Stomach (tissue), 4 donors: ENCODE measurements around the gene PON1.

Source experiments
- POLR2A ChIP-seq, 4 donors: fragments of 450-650 bp; IDR thresholded peaks; one replicate each; pipeline ENCODE4 v1.6.1; 2016; ENCODE audit warnings: antibody characterized with exemption in 4 of 4, control low read depth in 2 of 4, mild to moderate bottlenecking in 1 of 4, moderate library complexity in 1 of 4
- POLR2AphosphoS5 ChIP-seq, 3 donors: sonication (generic); formaldehyde crosslinking; IDR thresholded peaks; one replicate each; pipeline ENCODE4 v1.6.1; 2016; ENCODE audit warnings: antibody characterized with exemption in 3 of 3
- TF ChIP-seq, protein P1 (sequence below), 7 experiments: fragments of 450-650 bp in 4 of 7; fragments of 200-600 bp in 3 of 7; sonication (generic) in 3 of 7; IDR thresholded peaks; one replicate each; pipeline ENCODE4 v1.5.1; 2016 to 2019; ENCODE audit warnings: antibody characterized with exemption in 7 of 7, control low read depth in 2 of 7, mild to moderate bottlenecking in 1 of 7

DNA sequence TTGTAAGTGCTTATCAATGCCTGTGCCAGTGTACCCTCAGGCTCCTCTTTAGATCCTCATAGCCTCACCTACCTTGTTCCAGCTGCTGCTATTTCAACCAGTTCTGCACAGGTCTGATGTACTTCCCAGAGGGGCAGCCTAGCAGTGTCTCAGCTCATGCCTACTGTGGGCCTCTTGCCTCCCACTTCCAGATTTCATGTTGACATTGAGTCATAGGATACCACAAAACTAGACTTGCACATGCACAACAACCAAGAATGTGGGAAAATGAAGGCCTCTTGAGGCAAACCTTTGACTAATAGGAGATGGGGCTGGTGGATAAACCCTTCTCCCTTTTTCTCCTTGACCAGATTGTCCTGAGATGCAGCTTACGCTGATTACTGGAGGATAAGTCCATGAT is 40.8 kb upstream of the PON1 start:
- TF ChIP-seq, protein P1, sequence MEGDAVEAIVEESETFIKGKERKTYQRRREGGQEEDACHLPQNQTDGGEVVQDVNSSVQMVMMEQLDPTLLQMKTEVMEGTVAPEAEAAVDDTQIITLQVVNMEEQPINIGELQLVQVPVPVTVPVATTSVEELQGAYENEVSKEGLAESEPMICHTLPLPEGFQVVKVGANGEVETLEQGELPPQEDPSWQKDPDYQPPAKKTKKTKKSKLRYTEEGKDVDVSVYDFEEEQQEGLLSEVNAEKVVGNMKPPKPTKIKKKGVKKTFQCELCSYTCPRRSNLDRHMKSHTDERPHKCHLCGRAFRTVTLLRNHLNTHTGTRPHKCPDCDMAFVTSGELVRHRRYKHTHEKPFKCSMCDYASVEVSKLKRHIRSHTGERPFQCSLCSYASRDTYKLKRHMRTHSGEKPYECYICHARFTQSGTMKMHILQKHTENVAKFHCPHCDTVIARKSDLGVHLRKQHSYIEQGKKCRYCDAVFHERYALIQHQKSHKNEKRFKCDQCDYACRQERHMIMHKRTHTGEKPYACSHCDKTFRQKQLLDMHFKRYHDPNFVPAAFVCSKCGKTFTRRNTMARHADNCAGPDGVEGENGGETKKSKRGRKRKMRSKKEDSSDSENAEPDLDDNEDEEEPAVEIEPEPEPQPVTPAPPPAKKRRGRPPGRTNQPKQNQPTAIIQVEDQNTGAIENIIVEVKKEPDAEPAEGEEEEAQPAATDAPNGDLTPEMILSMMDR (IDR thresholded peaks at IDR 0.05): no peak
- TF ChIP-seq POLR2A (IDR thresholded peaks at IDR 0.05) (no peak), POLR2AphosphoS5 (IDR thresholded peaks at IDR 0.05) (no peak)
